C4-2B (cell line): Measurements from ENCODE around the gene GALNT7.

Experiments used
- H3K27ac ChIP-seq: fragments of 450-650 bp; 2 replicates; pipeline ENCODE4 v1.5.1; 2017
- ZFX ChIP-seq: fragments of 450-650 bp; IDR thresholded peaks from 2 replicates; pipeline ENCODE4 v1.6.1; 2017
- TF ChIP-seq, protein P1 (sequence below): fragments of 450-650 bp; conservative IDR thresholded peaks from 2 replicates; pipeline ENCODE4 v1.5.1; 2017; ENCODE audit warnings: mild to moderate bottlenecking

GALNT7 gene

DNA sequence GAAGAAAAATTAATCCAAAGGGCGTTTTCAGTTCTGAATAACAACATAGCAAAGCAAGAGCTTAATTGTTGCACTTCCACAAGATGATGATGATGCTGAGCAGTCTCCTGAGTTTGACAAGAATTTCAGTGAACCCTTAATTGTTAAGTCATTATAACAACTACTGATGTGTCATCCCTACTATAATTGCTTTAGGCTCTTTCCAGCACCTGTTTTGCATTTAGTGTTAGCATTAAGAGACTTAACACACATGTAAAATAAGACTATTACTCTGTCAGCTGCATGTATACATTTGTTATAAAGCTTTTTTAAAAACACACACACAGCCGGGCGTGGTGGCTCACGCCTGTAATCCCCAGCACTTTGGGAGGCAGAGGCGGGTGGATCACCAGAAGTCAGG is 37.9 kb upstream of the GALNT7 start:
- TF ChIP-seq, protein P1, sequence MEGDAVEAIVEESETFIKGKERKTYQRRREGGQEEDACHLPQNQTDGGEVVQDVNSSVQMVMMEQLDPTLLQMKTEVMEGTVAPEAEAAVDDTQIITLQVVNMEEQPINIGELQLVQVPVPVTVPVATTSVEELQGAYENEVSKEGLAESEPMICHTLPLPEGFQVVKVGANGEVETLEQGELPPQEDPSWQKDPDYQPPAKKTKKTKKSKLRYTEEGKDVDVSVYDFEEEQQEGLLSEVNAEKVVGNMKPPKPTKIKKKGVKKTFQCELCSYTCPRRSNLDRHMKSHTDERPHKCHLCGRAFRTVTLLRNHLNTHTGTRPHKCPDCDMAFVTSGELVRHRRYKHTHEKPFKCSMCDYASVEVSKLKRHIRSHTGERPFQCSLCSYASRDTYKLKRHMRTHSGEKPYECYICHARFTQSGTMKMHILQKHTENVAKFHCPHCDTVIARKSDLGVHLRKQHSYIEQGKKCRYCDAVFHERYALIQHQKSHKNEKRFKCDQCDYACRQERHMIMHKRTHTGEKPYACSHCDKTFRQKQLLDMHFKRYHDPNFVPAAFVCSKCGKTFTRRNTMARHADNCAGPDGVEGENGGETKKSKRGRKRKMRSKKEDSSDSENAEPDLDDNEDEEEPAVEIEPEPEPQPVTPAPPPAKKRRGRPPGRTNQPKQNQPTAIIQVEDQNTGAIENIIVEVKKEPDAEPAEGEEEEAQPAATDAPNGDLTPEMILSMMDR, result no peak
- no peak for TF ChIP-seq ZFX
- H3K27ac ChIP-seq, result no peak overlapping the region

DNA sequence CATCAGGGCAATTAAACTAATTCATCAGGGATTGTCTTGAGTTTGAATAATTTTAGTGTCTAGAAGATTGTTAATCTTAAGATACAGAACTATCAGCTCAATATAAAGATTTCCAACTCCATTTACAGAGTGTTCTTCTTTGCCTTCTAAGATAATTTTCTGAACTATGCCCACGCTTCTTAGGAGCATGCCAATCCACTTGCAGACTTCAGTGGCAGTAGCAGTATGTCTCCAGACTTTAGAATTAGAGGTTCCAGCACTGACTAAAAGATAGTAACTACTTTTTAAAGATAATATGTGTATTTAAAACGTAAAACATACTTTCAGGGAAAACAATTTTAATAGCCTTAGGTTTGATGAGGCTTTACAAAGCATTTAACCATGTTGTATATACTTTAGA is 34.2 kb upstream of the GALNT7 start:
- no peak overlapping the region for H3K27ac ChIP-seq
- no peak for TF ChIP-seq ZFX

DNA sequence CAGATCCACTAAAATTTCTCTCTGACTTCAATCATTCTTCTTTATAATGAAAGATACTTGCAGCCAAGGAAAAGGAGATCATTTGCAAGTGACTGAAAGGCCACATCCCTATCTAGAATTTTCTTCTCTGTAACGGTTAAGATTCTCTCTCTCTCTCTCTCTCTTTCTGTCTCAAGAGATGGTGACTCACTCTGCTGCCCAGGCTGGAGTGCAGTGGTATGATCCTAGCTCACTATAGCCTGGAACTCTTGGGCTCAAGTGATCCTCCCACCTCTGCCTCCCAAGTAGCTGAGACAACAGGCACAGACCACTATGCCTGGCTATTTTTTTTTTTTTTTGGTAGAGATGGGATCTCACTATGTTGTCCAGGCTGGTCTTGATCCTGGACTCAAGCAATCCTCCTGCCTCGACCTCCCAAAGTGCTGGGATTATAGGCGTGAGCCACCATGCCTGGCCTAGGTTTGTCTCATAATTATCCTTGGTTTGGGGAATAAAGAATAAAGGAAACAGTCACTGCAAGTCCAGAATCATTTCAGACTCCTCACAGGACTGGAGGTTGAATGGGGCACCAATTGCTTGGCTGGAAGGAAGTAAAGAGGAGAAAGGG is 33.3 kb upstream of the GALNT7 start:
- no peak overlapping the region for H3K27ac ChIP-seq
- TF ChIP-seq, protein P1, result no peak
- no peak for TF ChIP-seq ZFX

DNA sequence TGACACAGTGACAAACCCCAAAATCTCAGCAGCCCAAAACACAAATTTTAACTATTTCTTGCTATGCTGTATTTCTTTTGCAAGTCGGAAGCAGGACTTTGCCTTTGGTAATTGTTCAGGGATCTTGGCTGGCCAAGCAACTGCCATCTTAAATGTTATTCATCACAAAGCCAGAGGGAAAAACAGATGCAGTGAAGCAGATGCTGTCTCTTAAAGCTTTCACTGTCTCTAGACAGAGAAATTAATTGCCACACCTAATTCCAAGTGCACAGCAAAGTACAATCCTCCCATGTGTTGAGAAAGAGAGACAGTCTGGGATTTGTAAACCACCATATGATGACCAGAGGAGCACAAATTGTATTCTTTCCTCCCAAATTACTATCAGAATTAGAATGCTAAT is 30.0 kb upstream of the GALNT7 start:
- no peak for TF ChIP-seq ZFX
- TF ChIP-seq, protein P1, result no peak
- H3K27ac ChIP-seq, result no peak overlapping the region

DNA sequence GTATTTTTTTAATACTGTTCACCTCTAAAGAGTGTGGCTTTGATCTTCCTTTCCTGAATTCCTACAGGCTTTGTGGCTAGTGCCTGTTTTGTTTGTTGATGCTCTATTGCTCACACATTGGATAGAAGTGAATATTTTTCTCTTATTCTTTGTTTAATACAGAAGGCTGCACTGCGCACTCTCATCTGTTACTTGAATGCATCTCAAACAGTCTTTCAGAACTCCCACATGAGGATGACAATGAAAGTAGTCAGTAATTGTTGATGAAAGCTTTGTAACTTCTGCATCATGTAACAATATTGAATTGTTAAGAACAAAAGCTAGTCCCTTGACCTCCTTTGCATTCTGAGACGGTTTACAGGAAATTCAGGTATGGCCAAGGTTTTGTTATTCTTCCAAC is 29.1 kb upstream of the GALNT7 start:
- no peak overlapping the region for H3K27ac ChIP-seq
- TF ChIP-seq, protein P1, result no peak
- TF ChIP-seq ZFX, result no peak

DNA sequence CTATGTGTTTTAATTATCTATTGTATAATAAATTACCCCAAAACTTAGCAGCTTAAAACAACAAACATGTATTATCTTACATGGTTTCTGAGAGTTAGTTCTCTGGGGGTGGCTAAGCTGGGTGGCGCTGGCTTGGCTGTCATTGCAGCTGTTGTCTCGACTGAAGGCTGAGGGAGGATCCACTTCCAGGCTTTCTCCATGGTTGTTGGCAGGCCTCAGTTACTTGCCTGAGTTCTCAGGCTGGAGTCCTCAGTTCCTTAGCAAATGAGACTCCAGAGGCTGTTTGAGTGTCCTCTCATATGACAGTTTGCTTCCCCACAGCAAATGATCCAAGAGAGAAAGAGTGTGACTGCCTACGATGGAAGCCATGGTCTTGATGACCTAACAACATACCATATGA is 23.5 kb upstream of the GALNT7 start:
- TF ChIP-seq, protein P1, result no peak

DNA sequence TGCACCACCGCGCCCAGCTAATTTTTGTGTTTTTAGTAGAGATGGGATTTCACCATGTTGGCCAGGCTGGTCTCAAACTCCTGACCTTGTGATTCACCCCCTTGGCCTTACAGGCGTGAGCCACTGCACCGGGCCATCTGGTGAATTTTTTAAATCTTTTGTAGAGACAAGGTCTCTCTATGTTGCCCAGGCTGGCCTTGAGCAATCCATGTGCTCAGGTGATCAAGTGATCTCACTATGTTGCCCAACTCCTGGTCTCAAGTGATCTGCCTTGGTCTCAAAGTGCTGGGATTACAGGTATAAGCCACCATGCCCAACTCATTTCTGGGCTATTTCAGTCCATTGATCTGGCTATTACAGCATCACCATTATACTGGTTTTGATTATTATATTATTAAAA is 22.2 kb upstream of the GALNT7 start:
- TF ChIP-seq ZFX, result no peak
- TF ChIP-seq, protein P1, result no peak
- H3K27ac ChIP-seq, result no peak overlapping the region

More for the DNA sequence above, 23.5 kb upstream of the GALNT7 start:
- no peak overlapping the region for H3K27ac ChIP-seq

DNA sequence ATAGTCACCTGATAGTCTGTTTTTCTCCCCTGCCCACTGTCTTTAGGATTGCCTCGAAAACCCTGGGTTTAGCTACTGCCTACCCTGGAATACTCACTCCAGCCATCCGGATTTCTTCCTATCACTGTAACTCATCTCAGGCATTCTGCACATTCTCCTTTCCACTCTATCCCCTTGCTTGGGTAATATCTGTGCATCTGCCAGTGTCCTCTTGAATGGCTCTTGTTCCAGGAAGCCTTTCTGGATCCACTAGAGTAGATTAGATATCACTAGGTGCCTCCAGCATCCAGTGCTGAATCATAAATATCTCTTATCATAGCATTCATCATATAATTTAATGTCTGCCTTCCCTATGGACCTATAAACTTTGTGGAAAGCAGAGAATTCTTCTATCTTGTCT is 17.1 kb upstream of the GALNT7 start:
- H3K27ac ChIP-seq, result no peak overlapping the region
- no peak for TF ChIP-seq ZFX
- TF ChIP-seq, protein P1, result no peak
